ENCODE results near the gene ARX. TPM values are rescaled to one million over a fixed set of nuclear protein-coding genes. Genes with fewer than 3 reads are reported as not detected.

The ARX gene
- total and polyA plus RNA-seq, 7 donors = 0.10 to 0.23 TPM; not detected in 5

GRCh38 chrX:25006586-25007058, 9.1 kb downstream of the ARX start:
- intact Hi-C loops (cut with DNase I) = no loop called here
- Histone ChIP-seq H3K9me3 (no peaks in the 10 kb centered on the region), H3K27ac (no peak overlapping the region), H3K36me3 (no peaks in the 10 kb centered on the region), H3K27me3 (peaks cover 77 to 99% (median 81%) of the 10 kb centered on the region in 3 donors), H3K4me1 (peaks cover 0 to 31% (median 26%) of the 10 kb centered on the region in 4 donors), H3K4me3 (no peak overlapping the region)
- no peak for DNase-seq
- no peak for TF ChIP-seq POLR2A (IDR thresholded peaks at IDR 0.05)
- TF ChIP-seq POLR2AphosphoS5 (IDR thresholded peaks at IDR 0.05) = no peak
- TF ChIP-seq EP300 (IDR thresholded peaks at IDR 0.05) = no peak
- TF ChIP-seq CTCF (IDR thresholded peaks at IDR 0.05) = no peak
- 3 to 5% methylated on average over 7 of the region's 7 CpGs for WGBS, 2 donors

GRCh38 chrX:25005382-25006185, 10.2 kb downstream of the ARX start:
- intact Hi-C loops (cut with DNase I) = no loop called here
- no peak for TF ChIP-seq POLR2A (IDR thresholded peaks at IDR 0.05)
- no peak for TF ChIP-seq CTCF (IDR thresholded peaks at IDR 0.05)
- no peak for TF ChIP-seq EP300 (IDR thresholded peaks at IDR 0.05)
- TF ChIP-seq POLR2AphosphoS5 (IDR thresholded peaks at IDR 0.05) = no peak
- Histone ChIP-seq H3K27ac (no peak overlapping the region), H3K27me3 (peaks cover 69 to 89% (median 75%) of the 10 kb centered on the region in 3 donors), H3K4me1 (peaks cover 0 to 31% (median 26%) of the 10 kb centered on the region in 4 donors), H3K9me3 (no peaks in the 10 kb centered on the region), H3K36me3 (no peaks in the 10 kb centered on the region), H3K4me3 (peak overlapping the region in 3 of 4 donors; percentile 17 to 32 (median 28))
- no peak for DNase-seq
- 2 to 5% methylated on average over 72 of the region's 72 CpGs for WGBS, 2 donors

DNA sequence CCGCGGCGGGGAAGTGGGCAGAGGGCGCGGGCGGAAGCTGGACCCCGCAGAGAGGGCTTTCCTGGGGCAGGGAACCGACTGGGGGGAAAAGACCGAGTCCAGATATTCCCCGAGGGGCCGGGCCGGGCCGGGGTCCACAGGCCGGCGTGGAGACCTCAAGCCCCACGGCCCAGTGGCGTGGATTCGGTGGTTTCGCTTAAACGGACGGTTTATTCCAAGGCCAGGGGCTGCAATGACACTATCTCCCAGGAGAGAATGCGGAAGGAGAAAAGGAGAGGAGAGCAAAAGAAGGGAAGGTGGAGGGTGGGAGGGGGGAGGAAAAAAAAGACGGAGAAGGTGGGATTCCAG, 10.8 kb downstream of the ARX start:
- peaks cover 0 to 31% (median 26%) of the 10 kb centered on the region in 4 donors for H3K4me1 ChIP-seq
- H3K4me3 ChIP-seq = peak overlapping the region in 3 of 4 donors; percentile 17 to 32 (median 28)
- DNase-seq = no peak
- H3K36me3 ChIP-seq = no peaks in the 10 kb centered on the region
- no peak overlapping the region for H3K27ac ChIP-seq
- no peaks in the 10 kb centered on the region for H3K9me3 ChIP-seq
- peaks cover 66 to 83% (median 71%) of the 10 kb centered on the region in 3 donors for H3K27me3 ChIP-seq
- intact Hi-C loops (cut with DNase I) = no loop called here
- WGBS, 2 donors = 2 to 5% methylated on average over 23 of the region's 23 CpGs
- TF ChIP-seq CTCF (IDR thresholded peaks at IDR 0.05) (no peak), POLR2AphosphoS5 (IDR thresholded peaks at IDR 0.05) (no peak), EP300 (IDR thresholded peaks at IDR 0.05) (no peak), POLR2A (IDR thresholded peaks at IDR 0.05) (no peak)

- peak overlapping the region in 3 of 4 donors; percentile 17 to 32 (median 28) for H3K4me3 ChIP-seq
- intact Hi-C loops (cut with DNase I) = no loop called here
- H3K4me1 ChIP-seq = peaks cover 0 to 31% (median 26%) of the 10 kb centered on the region in 4 donors
- no peaks in the 10 kb centered on the region for H3K36me3 ChIP-seq
- no peak overlapping the region for H3K27ac ChIP-seq
- H3K9me3 ChIP-seq = no peaks in the 10 kb centered on the region
- no peak for TF ChIP-seq CTCF (IDR thresholded peaks at IDR 0.05)
- DNase-seq = no peak
- 1 to 2% methylated on average over 59 of the region's 59 CpGs for WGBS, 2 donors
- H3K27me3 ChIP-seq = peaks cover 61 to 79% (median 67%) of the 10 kb centered on the region in 3 donors
These were observed 11.2 kb downstream of the ARX start for GRCh38 chrX:25004485-25005032.
